K562 (cell line): ENCODE results near the gene BCAP31. TPM values are rescaled to one million over a fixed set of nuclear protein-coding genes. Genes with fewer than 3 reads are reported as not detected.

ENCODE experiments used
- ARID3A ChIP-seq: IDR thresholded peaks from 2 replicates; pipeline ENCODE4 v1.6.1; 2012; ENCODE audit warnings: low read depth, low read length, improper control_type of control experiment, borderline replicate concordance
- ATF7 ChIP-seq: fragments of 450-650 bp; IDR thresholded peaks from 2 replicates; pipeline ENCODE4 v1.7.1; 2014; ENCODE audit warnings: mild to moderate bottlenecking, moderate library complexity
- CBX8 ChIP-seq: fragments of 200-600 bp; sonication (generic); IDR thresholded peaks from 2 replicates; pipeline ENCODE4 v1.6.1; 2012; ENCODE audit warnings: borderline replicate concordance, mixed run types, low read depth, mild to moderate bottlenecking, moderate library complexity, mixed read lengths, low read length, control low read depth, inconsistent platforms; ENCODE audit not compliant: poor library complexity, severe bottlenecking; ENCODE audit errors: extremely low read depth
- CREB3L1 ChIP-seq: fragments of 450-650 bp; IDR thresholded peaks from 2 replicates; pipeline ENCODE4 v1.6.1; 2014; ENCODE audit warnings: low read depth, mild to moderate bottlenecking, moderate library complexity, borderline replicate concordance
- DIDO1 ChIP-seq: fragments of 450-650 bp; IDR thresholded peaks from 2 replicates; pipeline ENCODE4 v1.6.1; 2016; ENCODE audit warnings: low read depth, missing biosample characterization, missing genetic modification characterization
- DNMT1 ChIP-seq: fragments of 450-650 bp; IDR thresholded peaks from 2 replicates; pipeline ENCODE4 v1.6.1; 2016; ENCODE audit warnings: antibody characterized with exemption, mild to moderate bottlenecking
- ETS2 ChIP-seq: IDR thresholded peaks from 2 replicates; pipeline ENCODE4 v1.6.1; 2016; ENCODE audit warnings: borderline replicate concordance, missing genetic modification characterization, mild to moderate bottlenecking, moderate library complexity, missing compliant biosample characterization; ENCODE audit not compliant: poor library complexity, severe bottlenecking
- FOXJ2 ChIP-seq: fragments of 200-800 bp; sonication (Bioruptor generic); IDR thresholded peaks from 2 replicates; pipeline ENCODE4 v1.6.1; 2016; ENCODE audit warnings: missing genetic modification characterization, missing compliant biosample characterization
- FOXM1 ChIP-seq, 2 experiments: fragments of 450-650 bp in 1 of 2; sonication (generic) in 1 of 2; formaldehyde crosslinking in 1 of 2; IDR thresholded peaks; 2 replicates each; pipeline versions ENCODE4 v1.6.1 to v1.9.0; 2017 to 2022; ENCODE audit warnings: low read depth in 2 of 2, mild to moderate bottlenecking in 2 of 2, missing genetic modification reagents in 1 of 2, moderate library complexity in 1 of 2
- GATAD2B ChIP-seq: fragments of 450-650 bp; IDR thresholded peaks from 2 replicates; pipeline ENCODE4 v1.6.1; 2017; ENCODE audit warnings: mild to moderate bottlenecking, borderline replicate concordance
- HDAC2 ChIP-seq: fragments of 450-650 bp; IDR thresholded peaks from 2 replicates; pipeline ENCODE4 v1.6.1; 2016; ENCODE audit warnings: mild to moderate bottlenecking
- HMG20A ChIP-seq: fragments of 450-650 bp; formaldehyde crosslinking; conservative IDR thresholded peaks from 2 replicates; pipeline ENCODE4 v1.4.0; 2020; ENCODE audit warnings: mild to moderate bottlenecking, mixed read lengths
- KLF1 ChIP-seq: fragments of 450-650 bp; IDR thresholded peaks from 2 replicates; pipeline ENCODE4 v1.6.1; 2016; ENCODE audit warnings: missing genetic modification characterization, missing compliant biosample characterization
- MNT ChIP-seq, 2 experiments: fragments of 450-650 bp; conservative IDR thresholded peaks; 2 replicates each; pipeline ENCODE4 v1.6.1; 2017; ENCODE audit warnings: mild to moderate bottlenecking in 2 of 2, moderate library complexity in 2 of 2
- NEUROD1 ChIP-seq: fragments of 150-350 bp; IDR thresholded peaks from 2 replicates; pipeline ENCODE4 v1.6.1; 2014; ENCODE audit warnings: borderline replicate concordance, low read length, low read depth; ENCODE audit not compliant: partially characterized antibody
- PHB ChIP-seq: fragments of 250-450 bp; sonication (Bioruptor Pico); IDR thresholded peaks from 2 replicates; pipeline ENCODE4 v1.5.0; 2021
- RBM15 ChIP-seq: fragments of 200-400 bp; formaldehyde crosslinking; IDR thresholded peaks from 2 replicates; pipeline ENCODE4 v1.6.1; 2018; ENCODE audit warnings: mild to moderate bottlenecking, low read length, moderate library complexity; ENCODE audit not compliant: insufficient read depth
- SAFB ChIP-seq: fragments of 200-400 bp; formaldehyde crosslinking; IDR thresholded peaks from 2 replicates; pipeline ENCODE4 v1.6.1; 2017; ENCODE audit warnings: low read depth, low read length, borderline replicate concordance
- TAF7 ChIP-seq: fragments of 450-650 bp; IDR thresholded peaks from 2 replicates; pipeline ENCODE4 v1.6.1; 2016; ENCODE audit warnings: missing genetic modification characterization, missing compliant biosample characterization
- XRCC4 ChIP-seq: IDR thresholded peaks from one replicate; pipeline ENCODE4 v1.6.1; 2011; ENCODE audit not compliant: insufficient read depth, insufficient read length; ENCODE audit errors: extremely low read depth
- ZNF511 ChIP-seq: sonication (generic); formaldehyde crosslinking; IDR thresholded peaks from 2 replicates; pipeline ENCODE4 v1.8.0; 2022; ENCODE audit warnings: mild to moderate bottlenecking, missing genetic modification reagents
- ZNF551 ChIP-seq: fragments of 250-450 bp; sonication (Bioruptor Pico); IDR thresholded peaks from 2 replicates; pipeline ENCODE4 v1.5.0; 2021; ENCODE audit warnings: mild to moderate bottlenecking, moderate library complexity
- ZNF778 ChIP-seq: fragments of 450-650 bp; formaldehyde crosslinking; IDR thresholded peaks from 2 replicates; pipeline ENCODE4 v1.4.0; 2020; ENCODE audit warnings: mild to moderate bottlenecking, moderate library complexity
- polyA plus RNA-seq, 8 experiments: library from polyadenylated mRNA; depleted of rRNA in 4 of 8; stranded (reverse) in 5 of 8; unstranded in 3 of 8; fragments of >200 nt; fragmentation: Nextera tagmentation in 2 of 8; fragmentation: Illumina TruSeq in 1 of 8; extraction: Ambion mirVana in 2 of 8; extraction: Trizol in 1 of 8; gene quantifications; 2 replicates each; pipeline versions ENCODE4 v1.2.1 to v1.2.3, GENCODE V29; 2011 to 2014; ENCODE audit warnings: inconsistent platforms in 1 of 8, missing spikeins in 1 of 8
- total RNA-seq, 7 experiments: library from RNA; depleted of rRNA in 6 of 7; stranded (reverse); fragments of >200 nt in 6 of 7; fragmentation: Illumina TruSeq in 2 of 7; extraction: Trizol in 2 of 7; gene quantifications; 2 replicates each; pipeline versions ENCODE4 v1.2.1 to v1.2.3, GENCODE V29; 2011 to 2021; ENCODE audit warnings: low replicate concordance in 1 of 7

Gene BCAP31
- total and polyA plus RNA-seq, 9 of the 15 experiments (the other 6 are each of a cell fraction or from before 2014, with no cell fraction given) = 156 to 683 (median 188) TPM

GRCh38 chrX:153724252-153725038 is at the start of gene BCAP31, which contains the start of gene ABCD1 (continued):
- TF ChIP-seq ARID3A (no peak), NEUROD1 (peak; percentile 10), DNMT1 (no peak), MNT (conservative IDR thresholded peaks at IDR 0.05) (peak; percentile 34 to 53; a peak in 3 of 4 replicates), ZNF511 (CRISPR knock-in tag) (no peak), TAF7 (peak; percentile 83), SAFB (no peak), XRCC4 (no peak), PHB (no peak), ATF7 (no peak), HDAC2 (no peak), DIDO1 (tag) (no peak), HMG20A (CRISPR knock-in tag) (no peak), ETS2 (tag) (no peak), ZNF778 (CRISPR knock-in tag) (no peak), FOXJ2 (no peak), FOXM1 (IDR thresholded peaks at IDR 0.05; ENCODE audit: low read depth) (no peak), FOXM1 (CRISPR knock-in tag; IDR thresholded peaks at IDR 0.05; ENCODE audit: low read depth) (no peak), CREB3L1 (no peak), KLF1 (tag) (peak; percentile 19; the same call in 1 of the 2 replicates), CBX8 (no peak), RBM15 (no peak), GATAD2B (no peak), ZNF551 (CRISPR knock-in tag) (no peak)
